Measurements from ENCODE around the gene BUD23. TPM values are rescaled to one million over a fixed set of nuclear protein-coding genes. Genes with fewer than 3 reads are reported as not detected.
A peak's percentile ranks its signal among the peaks of the same experiment; 100 is the strongest.
"Not testable (repeated sequence)": the region's sequence is repeated elsewhere in the genome, so short reads cannot be mapped to it uniquely, and the experiment has no call there.

Gene BUD23
- total RNA-seq, 1 donor from 2014 or later = 133 TPM

GRCh38 chr7:73650524-73650923 is 32.9 kb upstream of the BUD23 start:
- intact Hi-C loops (cut with micrococcal nuclease) = no loop called here
- H3K4me3 Mint-ChIP-seq = no peak overlapping the region
- no peaks in the 10 kb centered on the region for H3K36me3 Mint-ChIP-seq (ENCODE audit: low read depth)
- H3K9me3 Mint-ChIP-seq = no peaks in the 10 kb centered on the region
- no peak for DNase-seq
- H3K27ac Mint-ChIP-seq = no peak overlapping the region
- H3K4me1 Mint-ChIP-seq = peaks cover 10% of the 10 kb centered on the region
- H3K27me3 Mint-ChIP-seq = peaks cover 50% of the 10 kb centered on the region

GRCh38 chr7:73652541-73652949 is 30.9 kb upstream of the BUD23 start:
- no peaks in the 10 kb centered on the region for H3K36me3 Mint-ChIP-seq (ENCODE audit: low read depth)
- peaks cover 32% of the 10 kb centered on the region for H3K27me3 Mint-ChIP-seq
- no peak overlapping the region for H3K4me3 Mint-ChIP-seq
- intact Hi-C loops (cut with micrococcal nuclease) = no loop called here
- H3K4me1 Mint-ChIP-seq = peaks cover 10% of the 10 kb centered on the region
- no peak for DNase-seq
- H3K27ac Mint-ChIP-seq = no peak overlapping the region
- no peaks in the 10 kb centered on the region for H3K9me3 Mint-ChIP-seq

- not testable (repeated sequence) for H3K36me3 Mint-ChIP-seq (ENCODE audit: low read depth)
These were observed 28.1 kb upstream of the BUD23 start for GRCh38 chr7:73655309-73655708.

GRCh38 chr7:73659983-73660382 is 23.4 kb upstream of the BUD23 start:
- peaks cover 6% of the 10 kb centered on the region for H3K9me3 Mint-ChIP-seq
- no peak overlapping the region for H3K27ac Mint-ChIP-seq
- H3K27me3 Mint-ChIP-seq = peaks cover 22% of the 10 kb centered on the region
- H3K4me1 Mint-ChIP-seq = no peaks in the 10 kb centered on the region
- no peaks in the 10 kb centered on the region for H3K36me3 Mint-ChIP-seq (ENCODE audit: low read depth)
- no peak overlapping the region for H3K4me3 Mint-ChIP-seq
- intact Hi-C loops (cut with micrococcal nuclease) = no loop called here
- DNase-seq = no peak

More at GRCh38 chr7:73655309-73655708, 28.1 kb upstream of the BUD23 start:
- H3K4me3 Mint-ChIP-seq; intact Hi-C loops (cut with micrococcal nuclease); H3K4me1 Mint-ChIP-seq; DNase-seq; H3K9me3 Mint-ChIP-seq; H3K27ac Mint-ChIP-seq: not testable (repeated sequence)
- peaks cover 14% of the 10 kb centered on the region for H3K27me3 Mint-ChIP-seq

- intact Hi-C loops (cut with micrococcal nuclease); H3K27ac Mint-ChIP-seq; H3K4me1 Mint-ChIP-seq; H3K9me3 Mint-ChIP-seq; DNase-seq; H3K4me3 Mint-ChIP-seq; H3K36me3 Mint-ChIP-seq (ENCODE audit: low read depth): not testable (repeated sequence)
- H3K27me3 Mint-ChIP-seq = peaks cover 26% of the 10 kb centered on the region
These were observed 22.8 kb upstream of the BUD23 start for GRCh38 chr7:73660594-73660993.

- Mint-ChIP-seq H3K4me1 (peaks cover 7% of the 10 kb centered on the region), H3K4me3 (no peak overlapping the region), H3K27me3 (peaks cover 33% of the 10 kb centered on the region), H3K27ac (no peak overlapping the region), H3K9me3 (peaks cover 6% of the 10 kb centered on the region), H3K36me3 (ENCODE audit: low read depth) (no peaks in the 10 kb centered on the region)
- intact Hi-C loops (cut with micrococcal nuclease) = no loop called here
- no peak for DNase-seq
These were observed 20.4 kb upstream of the BUD23 start for GRCh38 chr7:73663033-73663432.

GRCh38 chr7:73667344-73668102 is 15.9 kb upstream of the BUD23 start, which contains the start of gene VPS37D:
Gene VPS37D, plus strand, starts transcription at chr7:73667831. Its CDS starts 128 bp downstream, at chr7:73667959.
- Mint-ChIP-seq H3K36me3 (ENCODE audit: low read depth) (no peaks in the 10 kb centered on the region), H3K27ac (no peak within 1 kb of the TSS), H3K27me3 (peaks cover 46% of the 10 kb centered on the region), H3K4me1 (peaks cover 13% of the 10 kb centered on the region), H3K4me3 (peak within 1 kb of the TSS; percentile 81), H3K9me3 (peaks cover 6% of the 10 kb centered on the region)
- DNase-seq = peak; percentile 98
- intact Hi-C loops (cut with micrococcal nuclease) = loop anchor here (1.0 to 5.0 kb wide), 5 partner anchors 16 to 145 kb away; partner anchors contain the start of genes ABHD11, BAZ1B, BUD23 and DNAJC30

GRCh38 chr7:73668103-73668885 is 15.1 kb upstream of the BUD23 start:
- peaks cover 13% of the 10 kb centered on the region for H3K4me1 Mint-ChIP-seq
- no peak overlapping the region for H3K27ac Mint-ChIP-seq
- H3K9me3 Mint-ChIP-seq = peaks cover 1% of the 10 kb centered on the region
- DNase-seq = no peak
- H3K4me3 Mint-ChIP-seq = peak overlapping the region; percentile 81
- H3K27me3 Mint-ChIP-seq = peaks cover 42% of the 10 kb centered on the region
- intact Hi-C loops (cut with micrococcal nuclease) = loop anchor here (5.0 kb wide), 1 partner anchor 146 kb away; the partner anchor contains the start of gene BAZ1B
- H3K36me3 Mint-ChIP-seq (ENCODE audit: low read depth) = no peaks in the 10 kb centered on the region

GRCh38 chr7:73668886-73669230 is 14.5 kb upstream of the BUD23 start:
- H3K36me3 Mint-ChIP-seq (ENCODE audit: low read depth) = no peaks in the 10 kb centered on the region
- intact Hi-C loops (cut with micrococcal nuclease) = loop anchor here (5.0 kb wide), 1 partner anchor 147 kb away; the partner anchor contains the start of gene BAZ1B
- peak overlapping the region; percentile 78 for H3K4me3 Mint-ChIP-seq
- no peaks in the 10 kb centered on the region for H3K9me3 Mint-ChIP-seq
- peaks cover 40% of the 10 kb centered on the region for H3K27me3 Mint-ChIP-seq
- H3K4me1 Mint-ChIP-seq = peaks cover 13% of the 10 kb centered on the region
- no peak overlapping the region for H3K27ac Mint-ChIP-seq
- no peak for DNase-seq

GRCh38 chr7:73669288-73669701 is 14.1 kb upstream of the BUD23 start:
- H3K27ac Mint-ChIP-seq = peak overlapping the region; percentile 49
- intact Hi-C loops (cut with micrococcal nuclease) = loop anchor here (5.0 kb wide), 1 partner anchor 147 kb away; the partner anchor contains the start of gene BAZ1B
- no peak overlapping the region for H3K4me3 Mint-ChIP-seq
- peaks cover 37% of the 10 kb centered on the region for H3K27me3 Mint-ChIP-seq
- no peak for DNase-seq
- no peaks in the 10 kb centered on the region for H3K36me3 Mint-ChIP-seq (ENCODE audit: low read depth)
- no peaks in the 10 kb centered on the region for H3K9me3 Mint-ChIP-seq
- H3K4me1 Mint-ChIP-seq = peaks cover 13% of the 10 kb centered on the region

- Mint-ChIP-seq H3K36me3 (ENCODE audit: low read depth) (no peaks in the 10 kb centered on the region), H3K27me3 (peaks cover 33% of the 10 kb centered on the region)
- intact Hi-C loops (cut with micrococcal nuclease) = loop anchor here (5.0 kb wide), 1 partner anchor 148 kb away; the partner anchor contains the start of gene BAZ1B
These were observed 13.5 kb upstream of the BUD23 start for GRCh38 chr7:73669858-73670385.

GRCh38 chr7:73671322-73671661 is 12.1 kb upstream of the BUD23 start:
- Mint-ChIP-seq H3K9me3 (no peaks in the 10 kb centered on the region), H3K36me3 (ENCODE audit: low read depth) (no peaks in the 10 kb centered on the region), H3K27me3 (peaks cover 24% of the 10 kb centered on the region), H3K4me1 (peaks cover 9% of the 10 kb centered on the region), H3K27ac (no peak overlapping the region), H3K4me3 (no peak overlapping the region)
- intact Hi-C loops (cut with micrococcal nuclease) = no loop called here
- DNase-seq = no peak

More at GRCh38 chr7:73669858-73670385, 13.5 kb upstream of the BUD23 start:
- Mint-ChIP-seq H3K4me3 (no peak overlapping the region), H3K4me1 (peaks cover 13% of the 10 kb centered on the region), H3K9me3 (no peaks in the 10 kb centered on the region), H3K27ac (no peak overlapping the region)
- no peak for DNase-seq

GRCh38 chr7:73671857-73672445 is 11.4 kb upstream of the BUD23 start:
- Mint-ChIP-seq H3K27me3 (peaks cover 24% of the 10 kb centered on the region), H3K9me3 (no peaks in the 10 kb centered on the region), H3K36me3 (ENCODE audit: low read depth) (no peaks in the 10 kb centered on the region), H3K4me1 (peaks cover 9% of the 10 kb centered on the region), H3K4me3 (no peak overlapping the region), H3K27ac (no peak overlapping the region)
- no peak for DNase-seq
- intact Hi-C loops (cut with micrococcal nuclease) = no loop called here

All from activated CD4-positive, alpha-beta T cell treated with anti-CD3 and anti-CD28 coated beads, Interleukin-2, amount 10 ng/mL, durations not matched to agents 24 days and 14 days (primary cell).